ENCODE results near the gene CMC1.

DNA sequence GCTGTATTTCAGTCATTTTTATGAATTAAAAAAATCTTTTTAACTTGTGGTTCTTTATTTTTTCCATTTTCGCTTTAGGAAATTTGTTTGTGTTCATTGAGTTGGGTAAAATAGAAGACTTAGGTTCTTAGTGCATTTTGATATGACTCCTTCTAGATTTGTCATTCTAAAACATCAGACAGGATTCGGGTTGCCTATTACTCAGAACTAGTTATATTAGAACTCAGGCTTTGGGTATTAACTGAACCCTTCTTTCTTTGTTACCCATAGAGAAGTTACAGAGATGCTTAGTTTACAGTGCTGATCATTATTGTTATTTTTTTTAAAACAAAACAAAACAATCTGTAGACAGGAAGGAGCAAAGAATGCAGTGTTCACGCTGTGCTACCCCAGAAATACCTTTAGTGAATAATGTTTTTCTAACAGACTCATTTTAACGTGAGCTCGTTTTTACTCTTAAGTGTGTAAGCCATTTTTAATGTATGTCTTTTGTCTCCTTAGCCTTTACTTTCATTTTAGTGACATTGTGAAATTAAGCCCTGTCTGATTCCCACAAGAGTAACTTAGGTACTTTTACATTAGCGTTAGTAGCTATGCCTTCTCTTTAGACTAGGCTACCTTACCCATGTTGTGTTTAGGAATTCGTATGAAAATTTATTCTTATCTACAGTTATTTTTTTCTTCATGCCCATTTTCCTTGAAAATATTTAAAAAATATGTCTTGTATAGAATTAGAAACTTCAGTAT, 53.4 kb downstream of the CMC1 start:
- TF ChIP-seq, protein P1, sequence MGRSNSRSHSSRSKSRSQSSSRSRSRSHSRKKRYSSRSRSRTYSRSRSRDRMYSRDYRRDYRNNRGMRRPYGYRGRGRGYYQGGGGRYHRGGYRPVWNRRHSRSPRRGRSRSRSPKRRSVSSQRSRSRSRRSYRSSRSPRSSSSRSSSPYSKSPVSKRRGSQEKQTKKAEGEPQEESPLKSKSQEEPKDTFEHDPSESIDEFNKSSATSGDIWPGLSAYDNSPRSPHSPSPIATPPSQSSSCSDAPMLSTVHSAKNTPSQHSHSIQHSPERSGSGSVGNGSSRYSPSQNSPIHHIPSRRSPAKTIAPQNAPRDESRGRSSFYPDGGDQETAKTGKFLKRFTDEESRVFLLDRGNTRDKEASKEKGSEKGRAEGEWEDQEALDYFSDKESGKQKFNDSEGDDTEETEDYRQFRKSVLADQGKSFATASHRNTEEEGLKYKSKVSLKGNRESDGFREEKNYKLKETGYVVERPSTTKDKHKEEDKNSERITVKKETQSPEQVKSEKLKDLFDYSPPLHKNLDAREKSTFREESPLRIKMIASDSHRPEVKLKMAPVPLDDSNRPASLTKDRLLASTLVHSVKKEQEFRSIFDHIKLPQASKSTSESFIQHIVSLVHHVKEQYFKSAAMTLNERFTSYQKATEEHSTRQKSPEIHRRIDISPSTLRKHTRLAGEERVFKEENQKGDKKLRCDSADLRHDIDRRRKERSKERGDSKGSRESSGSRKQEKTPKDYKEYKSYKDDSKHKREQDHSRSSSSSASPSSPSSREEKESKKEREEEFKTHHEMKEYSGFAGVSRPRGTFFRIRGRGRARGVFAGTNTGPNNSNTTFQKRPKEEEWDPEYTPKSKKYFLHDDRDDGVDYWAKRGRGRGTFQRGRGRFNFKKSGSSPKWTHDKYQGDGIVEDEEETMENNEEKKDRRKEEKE (IDR thresholded peaks at IDR 0.05; ENCODE audit: borderline replicate concordance in 1 of 2, control insufficient read depth in 1 of 2, low read depth in 2 of 2, low read length in 1 of 2), result no peak
- TF ChIP-seq PHTF2 (CRISPR knock-in tag; IDR thresholded peaks at IDR 0.05) (no peak), RAD21 (CRISPR knock-in tag; conservative IDR thresholded peaks at IDR 0.05 in 1 of 2, IDR thresholded peaks at IDR 0.05 in 1 of 2) (no peak), ZNF41 (CRISPR knock-in tag; conservative IDR thresholded peaks at IDR 0.05) (no peak), ETV6 (IDR thresholded peaks at IDR 0.05; ENCODE audit: borderline replicate concordance in 1 of 2, low read depth in 2 of 2, low read length in 1 of 2) (no peak), ETV6 (CRISPR knock-in tag; IDR thresholded peaks at IDR 0.05; ENCODE audit: borderline replicate concordance) (no peak), ARNT (IDR thresholded peaks at IDR 0.05) (no peak)
- TF ChIP-seq, protein P2, sequence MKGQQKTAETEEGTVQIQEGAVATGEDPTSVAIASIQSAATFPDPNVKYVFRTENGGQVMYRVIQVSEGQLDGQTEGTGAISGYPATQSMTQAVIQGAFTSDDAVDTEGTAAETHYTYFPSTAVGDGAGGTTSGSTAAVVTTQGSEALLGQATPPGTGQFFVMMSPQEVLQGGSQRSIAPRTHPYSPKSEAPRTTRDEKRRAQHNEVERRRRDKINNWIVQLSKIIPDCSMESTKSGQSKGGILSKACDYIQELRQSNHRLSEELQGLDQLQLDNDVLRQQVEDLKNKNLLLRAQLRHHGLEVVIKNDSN (CRISPR knock-in tag; IDR thresholded peaks at IDR 0.05), result no peak
- TF ChIP-seq, protein P3, sequence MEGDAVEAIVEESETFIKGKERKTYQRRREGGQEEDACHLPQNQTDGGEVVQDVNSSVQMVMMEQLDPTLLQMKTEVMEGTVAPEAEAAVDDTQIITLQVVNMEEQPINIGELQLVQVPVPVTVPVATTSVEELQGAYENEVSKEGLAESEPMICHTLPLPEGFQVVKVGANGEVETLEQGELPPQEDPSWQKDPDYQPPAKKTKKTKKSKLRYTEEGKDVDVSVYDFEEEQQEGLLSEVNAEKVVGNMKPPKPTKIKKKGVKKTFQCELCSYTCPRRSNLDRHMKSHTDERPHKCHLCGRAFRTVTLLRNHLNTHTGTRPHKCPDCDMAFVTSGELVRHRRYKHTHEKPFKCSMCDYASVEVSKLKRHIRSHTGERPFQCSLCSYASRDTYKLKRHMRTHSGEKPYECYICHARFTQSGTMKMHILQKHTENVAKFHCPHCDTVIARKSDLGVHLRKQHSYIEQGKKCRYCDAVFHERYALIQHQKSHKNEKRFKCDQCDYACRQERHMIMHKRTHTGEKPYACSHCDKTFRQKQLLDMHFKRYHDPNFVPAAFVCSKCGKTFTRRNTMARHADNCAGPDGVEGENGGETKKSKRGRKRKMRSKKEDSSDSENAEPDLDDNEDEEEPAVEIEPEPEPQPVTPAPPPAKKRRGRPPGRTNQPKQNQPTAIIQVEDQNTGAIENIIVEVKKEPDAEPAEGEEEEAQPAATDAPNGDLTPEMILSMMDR (IDR thresholded peaks at IDR 0.05 in 2 of 3, conservative IDR thresholded peaks at IDR 0.05 in 1 of 3; ENCODE audit: insufficient read depth in 2 of 3, low read depth in 1 of 3, low read length in 3 of 3), result no peak
